Kidney epithelial cell (primary cell): ENCODE measurements around the gene ABCA7. TPM values are rescaled to one million over a fixed set of nuclear protein-coding genes. Genes with fewer than 3 reads are reported as not detected.
A peak's percentile ranks its signal among the peaks of the same experiment; 100 is the strongest.

Experiments
- DNase-seq: peaks from one replicate; pipeline ENCODE4 v3.0.0-alpha.2; 2010; ENCODE audit warnings: low read depth
- H3K27me3 ChIP-seq: 2 replicates; pipeline ENCODE4 v1.6.0; 2011; ENCODE audit warnings: low read length; ENCODE audit not compliant: control insufficient read depth, insufficient read depth
- H3K36me3 ChIP-seq: 2 replicates; pipeline ENCODE4 v1.5.1; 2011; ENCODE audit warnings: low read length; ENCODE audit not compliant: control insufficient read depth, insufficient read depth
- H3K4me3 ChIP-seq: 2 replicates; pipeline ENCODE4 v1.5.1; 2011; ENCODE audit warnings: low read depth, mild to moderate bottlenecking, control low read depth, low read length
- total RNA-seq: library from RNA; depleted of rRNA; stranded (reverse); fragments of >200 nt; gene quantifications from 2 replicates; pipeline ENCODE4 v1.2.3, GENCODE V29; 2015
- TF ChIP-seq, protein P1 (sequence below): IDR thresholded peaks from 2 replicates; pipeline ENCODE4 v1.5.1; 2011; ENCODE audit warnings: mild to moderate bottlenecking, moderate library complexity, low read length, control low read depth, inconsistent platforms; ENCODE audit not compliant: insufficient read depth, poor library complexity, severe bottlenecking

Gene ABCA7
- total RNA-seq, 1 donor from 2014 or later: 16.4 TPM

- TF ChIP-seq, protein P1, sequence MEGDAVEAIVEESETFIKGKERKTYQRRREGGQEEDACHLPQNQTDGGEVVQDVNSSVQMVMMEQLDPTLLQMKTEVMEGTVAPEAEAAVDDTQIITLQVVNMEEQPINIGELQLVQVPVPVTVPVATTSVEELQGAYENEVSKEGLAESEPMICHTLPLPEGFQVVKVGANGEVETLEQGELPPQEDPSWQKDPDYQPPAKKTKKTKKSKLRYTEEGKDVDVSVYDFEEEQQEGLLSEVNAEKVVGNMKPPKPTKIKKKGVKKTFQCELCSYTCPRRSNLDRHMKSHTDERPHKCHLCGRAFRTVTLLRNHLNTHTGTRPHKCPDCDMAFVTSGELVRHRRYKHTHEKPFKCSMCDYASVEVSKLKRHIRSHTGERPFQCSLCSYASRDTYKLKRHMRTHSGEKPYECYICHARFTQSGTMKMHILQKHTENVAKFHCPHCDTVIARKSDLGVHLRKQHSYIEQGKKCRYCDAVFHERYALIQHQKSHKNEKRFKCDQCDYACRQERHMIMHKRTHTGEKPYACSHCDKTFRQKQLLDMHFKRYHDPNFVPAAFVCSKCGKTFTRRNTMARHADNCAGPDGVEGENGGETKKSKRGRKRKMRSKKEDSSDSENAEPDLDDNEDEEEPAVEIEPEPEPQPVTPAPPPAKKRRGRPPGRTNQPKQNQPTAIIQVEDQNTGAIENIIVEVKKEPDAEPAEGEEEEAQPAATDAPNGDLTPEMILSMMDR: peak; percentile 92
- no peak for DNase-seq
- Histone ChIP-seq H3K36me3 (no peaks in the 10 kb centered on the region), H3K4me3 (no peak overlapping the region), H3K27me3 (peaks cover 60% of the 10 kb centered on the region)
Observed at GRCh38 chr19:1001538-1002166, 38.3 kb upstream of the ABCA7 start.

DNA sequence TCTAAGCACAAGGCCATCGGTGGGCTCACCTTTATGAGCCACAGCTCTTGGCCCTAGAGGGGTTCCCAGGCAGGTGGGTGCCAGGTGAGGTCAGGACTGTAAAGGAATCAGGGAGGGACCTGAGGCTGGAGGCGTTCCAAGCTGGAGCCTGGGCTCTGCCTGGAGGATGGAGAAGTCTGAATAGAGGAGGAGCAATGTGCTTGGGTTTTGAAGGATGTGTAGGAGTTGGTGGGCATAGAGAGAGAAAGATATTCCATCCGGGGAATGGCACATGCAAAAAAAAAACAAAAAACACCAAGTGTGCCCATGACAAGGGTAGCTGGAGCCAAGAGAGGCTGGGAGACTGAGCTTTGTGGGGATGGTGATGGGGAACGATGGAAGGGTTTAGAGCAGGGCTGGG lies 37.3 kb upstream of the ABCA7 start:
- no peaks in the 10 kb centered on the region for H3K36me3 ChIP-seq
- peaks cover 57% of the 10 kb centered on the region for H3K27me3 ChIP-seq
- DNase-seq: no peak
- no peak overlapping the region for H3K4me3 ChIP-seq
- TF ChIP-seq, protein P1: no peak

DNA sequence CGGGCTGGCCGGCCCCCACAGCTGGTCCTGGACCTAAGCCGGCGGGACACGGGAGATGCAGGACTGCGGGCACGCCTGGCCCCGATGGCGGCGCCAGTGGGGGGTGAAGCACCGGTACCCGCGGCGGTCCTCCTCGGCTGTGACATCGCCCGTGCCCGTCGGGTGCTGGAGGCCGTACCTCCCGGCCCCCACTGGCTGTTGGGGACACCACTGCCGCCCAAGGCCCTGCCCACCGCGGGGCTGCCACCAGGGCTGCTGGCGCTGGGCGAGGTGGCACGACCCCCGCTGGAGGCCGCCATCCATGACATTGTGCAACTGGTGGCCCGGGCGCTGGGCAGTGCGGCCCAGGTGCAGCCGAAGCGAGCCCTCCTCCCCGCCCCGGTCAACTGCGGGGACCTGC lies 36.6 kb upstream of the ABCA7 start:
- peaks cover 50% of the 10 kb centered on the region for H3K27me3 ChIP-seq
- no peak for DNase-seq
- H3K36me3 ChIP-seq: no peaks in the 10 kb centered on the region
- TF ChIP-seq, protein P1: no peak
- H3K4me3 ChIP-seq: no peak overlapping the region

GRCh38 chr19:1004204-1004802 lies 35.6 kb upstream of the ABCA7 start:
- TF ChIP-seq, protein P1: no peak
- H3K36me3 ChIP-seq: no peaks in the 10 kb centered on the region
- DNase-seq: no peak

DNA sequence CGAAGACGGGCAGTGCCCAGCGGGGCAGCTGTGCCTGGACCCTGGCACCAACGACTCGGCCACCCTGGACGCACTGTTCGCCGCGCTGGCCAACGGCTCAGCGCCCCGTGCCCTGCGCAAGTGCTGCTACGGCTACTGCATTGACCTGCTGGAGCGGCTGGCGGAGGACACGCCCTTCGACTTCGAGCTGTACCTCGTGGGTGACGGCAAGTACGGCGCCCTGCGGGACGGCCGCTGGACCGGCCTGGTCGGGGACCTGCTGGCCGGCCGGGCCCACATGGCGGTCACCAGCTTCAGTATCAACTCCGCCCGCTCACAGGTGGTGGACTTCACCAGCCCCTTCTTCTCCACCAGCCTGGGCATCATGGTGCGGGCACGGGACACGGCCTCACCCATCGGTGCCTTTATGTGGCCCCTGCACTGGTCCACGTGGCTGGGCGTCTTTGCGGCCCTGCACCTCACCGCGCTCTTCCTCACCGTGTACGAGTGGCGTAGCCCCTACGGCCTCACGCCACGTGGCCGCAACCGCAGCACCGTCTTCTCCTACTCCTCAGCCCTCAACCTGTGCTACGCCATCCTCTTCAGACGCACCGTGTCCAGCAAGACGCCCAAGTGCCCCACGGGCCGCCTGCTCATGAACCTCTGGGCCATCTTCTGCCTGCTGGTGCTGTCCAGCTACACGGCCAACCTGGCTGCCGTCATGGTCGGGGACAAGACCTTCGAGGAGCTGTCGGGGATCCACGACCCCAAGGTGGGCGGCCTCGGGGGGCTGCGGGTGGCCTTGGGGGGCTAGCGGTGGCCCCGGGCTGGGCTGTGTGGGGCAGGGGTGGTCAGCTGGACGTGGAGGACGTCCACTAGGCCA lies 34.9 kb upstream of the ABCA7 start:
- DNase-seq: no peak
- TF ChIP-seq, protein P1: no peak

More at GRCh38 chr19:1004204-1004802, 35.6 kb upstream of the ABCA7 start:
- H3K27me3 ChIP-seq: peaks cover 40% of the 10 kb centered on the region
- H3K4me3 ChIP-seq: no peak overlapping the region

More for the DNA sequence above, 34.9 kb upstream of the ABCA7 start:
- Histone ChIP-seq H3K27me3 (peaks cover 36% of the 10 kb centered on the region), H3K36me3 (no peaks in the 10 kb centered on the region), H3K4me3 (no peak overlapping the region)
